ENCODE measurements around the gene ZHX3.

GRCh38 chr20:41316602-41317545 is 657 bp downstream of the ZHX3 start:
- TF ChIP-seq CTCF (IDR thresholded peaks at IDR 0.05) (no peak), POLR2AphosphoS5 (IDR thresholded peaks at IDR 0.05) (peak in 1 of 3 donors; percentile 49)

Data from stomach (tissue), 4 donors.